K562 (cell line): ENCODE data around the gene CNNM4. TPM values are rescaled to one million over a fixed set of nuclear protein-coding genes. Genes with fewer than 3 reads are reported as not detected.

Source experiments
- ARNT ChIP-seq, 2 experiments: fragments of 450-650 bp; IDR thresholded peaks; 2 replicates each; pipeline ENCODE4 v1.6.1; 2016; ENCODE audit warnings: mild to moderate bottlenecking in 1 of 2
- BDP1 ChIP-seq: IDR thresholded peaks from 3 replicates; pipeline ENCODE4 v1.6.1; 2011; ENCODE audit not compliant: insufficient read length, insufficient read depth
- DLX4 ChIP-seq: fragments of 250-450 bp; sonication (Bioruptor Pico); IDR thresholded peaks from 2 replicates; pipeline ENCODE4 v1.6.1; 2021; ENCODE audit warnings: mild to moderate bottlenecking
- ETV1 ChIP-seq: fragments of 450-650 bp; conservative IDR thresholded peaks from 2 replicates; pipeline ENCODE4 v1.6.1; 2016; ENCODE audit warnings: missing genetic modification characterization, control low read depth, low read depth, missing compliant biosample characterization
- GATAD2B ChIP-seq: fragments of 450-650 bp; IDR thresholded peaks from 2 replicates; pipeline ENCODE4 v1.6.1; 2017; ENCODE audit warnings: mild to moderate bottlenecking, borderline replicate concordance
- HMGXB4 ChIP-seq: sonication (generic); formaldehyde crosslinking; IDR thresholded peaks from 2 replicates; pipeline ENCODE4 v1.8.1; 2023; ENCODE audit warnings: mild to moderate bottlenecking, missing genetic modification reagents
- IFI16 ChIP-seq: fragments of 250-450 bp; sonication (Bioruptor Pico); IDR thresholded peaks from 2 replicates; pipeline ENCODE4 v2.1.2; 2022; ENCODE audit warnings: mild to moderate bottlenecking, inconsistent platforms
- MAFG ChIP-seq: fragments of 450-650 bp; conservative IDR thresholded peaks from 2 replicates; pipeline ENCODE4 v1.6.1; 2016; ENCODE audit warnings: missing genetic modification characterization, missing compliant biosample characterization
- POLR2A ChIP-seq: fragments of 450-650 bp; conservative IDR thresholded peaks from 2 replicates; pipeline ENCODE4 v1.6.1; 2016
- PRDM10 ChIP-seq: fragments of 450-650 bp; IDR thresholded peaks from 2 replicates; pipeline ENCODE4 v1.6.1; 2018; ENCODE audit not compliant: partially characterized antibody
- RB1 ChIP-seq: fragments of 450-650 bp; IDR thresholded peaks from 2 replicates; pipeline ENCODE4 v1.6.1; 2017; ENCODE audit warnings: low read depth, mild to moderate bottlenecking
- RBM39 ChIP-seq: fragments of 200-400 bp; formaldehyde crosslinking; optimal IDR thresholded peaks from 2 replicates; pipeline ENCODE3; 2018; ENCODE audit warnings: low read depth, low read length
- TBP ChIP-seq: optimal IDR thresholded peaks from 2 replicates; pipeline ENCODE3; 2011; ENCODE audit warnings: low read depth, low read length, improper control_type of control experiment
- TRIM25 ChIP-seq: fragments of 450-650 bp; IDR thresholded peaks from 2 replicates; pipeline ENCODE4 v1.7.0; 2016; ENCODE audit warnings: borderline replicate concordance
- ZNF133 ChIP-seq: fragments of 250-450 bp; sonication (Bioruptor Pico); IDR thresholded peaks from 2 replicates; pipeline ENCODE4 v1.4.0; 2020; ENCODE audit warnings: mild to moderate bottlenecking
- ZNF217 ChIP-seq: sonication (generic); formaldehyde crosslinking; IDR thresholded peaks from 2 replicates; pipeline ENCODE4 v1.8.0; 2022; ENCODE audit warnings: mild to moderate bottlenecking, missing genetic modification reagents
- ZNF277 ChIP-seq: fragments of 250-450 bp; sonication (Bioruptor Pico); IDR thresholded peaks from 2 replicates; pipeline ENCODE4 v1.8.0; 2022; ENCODE audit warnings: inconsistent platforms, mild to moderate bottlenecking, moderate library complexity, borderline replicate concordance
- ZNF507 ChIP-seq: conservative IDR thresholded peaks from 2 replicates; pipeline ENCODE4 v1.6.1; 2017; ENCODE audit warnings: missing genetic modification characterization, missing compliant biosample characterization
- ZNF695 ChIP-seq: fragments of 450-650 bp; formaldehyde crosslinking; IDR thresholded peaks from 2 replicates; pipeline ENCODE4 v1.4.0; 2020; ENCODE audit warnings: mild to moderate bottlenecking, moderate library complexity
- ZNF76 ChIP-seq: fragments of 250-450 bp; sonication (Bioruptor Pico); IDR thresholded peaks from 2 replicates; pipeline ENCODE4 v1.4.0; 2020; ENCODE audit warnings: mild to moderate bottlenecking, moderate library complexity, borderline replicate concordance
- polyA plus RNA-seq, 8 experiments: library from polyadenylated mRNA; depleted of rRNA in 4 of 8; stranded (reverse) in 5 of 8; unstranded in 3 of 8; fragments of >200 nt; fragmentation: Nextera tagmentation in 2 of 8; fragmentation: Illumina TruSeq in 1 of 8; extraction: Ambion mirVana in 2 of 8; extraction: Trizol in 1 of 8; gene quantifications; 2 replicates each; pipeline versions ENCODE4 v1.2.1 to v1.2.3, GENCODE V29; 2011 to 2014; ENCODE audit warnings: inconsistent platforms in 1 of 8, missing spikeins in 1 of 8
- total RNA-seq, 7 experiments: library from RNA; depleted of rRNA in 6 of 7; stranded (reverse); fragments of >200 nt in 6 of 7; fragmentation: Illumina TruSeq in 2 of 7; extraction: Trizol in 2 of 7; gene quantifications; 2 replicates each; pipeline versions ENCODE4 v1.2.1 to v1.2.3, GENCODE V29; 2011 to 2021; ENCODE audit warnings: low replicate concordance in 1 of 7

Gene CNNM4
- total and polyA plus RNA-seq, 9 of the 15 experiments (the other 6 are each of a cell fraction or from before 2014, with no cell fraction given): 0.96 to 6.3 (median 2.8) TPM

GRCh38 chr2:96760986-96761832 is 507 bp downstream of the CNNM4 start (continued):
- TF ChIP-seq ETV1: no peak
- TF ChIP-seq DLX4 (CRISPR knock-in tag): no peak
- no peak for TF ChIP-seq TBP
- TF ChIP-seq ZNF217: no peak
- TF ChIP-seq ZNF133 (CRISPR knock-in tag): no peak
- no peak for TF ChIP-seq ZNF76 (CRISPR knock-in tag)
- no peak for TF ChIP-seq PRDM10
- TF ChIP-seq GATAD2B: no peak; the same call in none of the 2 replicates
- no peak for TF ChIP-seq IFI16 (CRISPR knock-in tag)
- TF ChIP-seq RB1: peak; percentile 82
- no peak for TF ChIP-seq ZNF277 (CRISPR knock-in tag)
- no peak for TF ChIP-seq ZNF695
- TF ChIP-seq ARNT (IDR thresholded peaks at IDR 0.05): no peak
- TF ChIP-seq BDP1: no peak
- TF ChIP-seq ZNF507 (tag): no peak
- TF ChIP-seq HMGXB4 (CRISPR knock-in tag): 0 out of 2 replicates have a peak, but pooled peaks have one; percentile 45
- TF ChIP-seq TRIM25: no peak
- no peak for TF ChIP-seq RBM39
- no peak for TF ChIP-seq POLR2A
- TF ChIP-seq MAFG (tag): no peak
